ENCODE data around the gene NETO2.
"Not testable (repeated sequence)": the region's sequence is repeated elsewhere in the genome, so short reads cannot be mapped to it uniquely, and the experiment has no call there.

The NETO2 gene, protein sequence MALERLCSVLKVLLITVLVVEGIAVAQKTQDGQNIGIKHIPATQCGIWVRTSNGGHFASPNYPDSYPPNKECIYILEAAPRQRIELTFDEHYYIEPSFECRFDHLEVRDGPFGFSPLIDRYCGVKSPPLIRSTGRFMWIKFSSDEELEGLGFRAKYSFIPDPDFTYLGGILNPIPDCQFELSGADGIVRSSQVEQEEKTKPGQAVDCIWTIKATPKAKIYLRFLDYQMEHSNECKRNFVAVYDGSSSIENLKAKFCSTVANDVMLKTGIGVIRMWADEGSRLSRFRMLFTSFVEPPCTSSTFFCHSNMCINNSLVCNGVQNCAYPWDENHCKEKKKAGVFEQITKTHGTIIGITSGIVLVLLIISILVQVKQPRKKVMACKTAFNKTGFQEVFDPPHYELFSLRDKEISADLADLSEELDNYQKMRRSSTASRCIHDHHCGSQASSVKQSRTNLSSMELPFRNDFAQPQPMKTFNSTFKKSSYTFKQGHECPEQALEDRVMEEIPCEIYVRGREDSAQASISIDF

DNA sequence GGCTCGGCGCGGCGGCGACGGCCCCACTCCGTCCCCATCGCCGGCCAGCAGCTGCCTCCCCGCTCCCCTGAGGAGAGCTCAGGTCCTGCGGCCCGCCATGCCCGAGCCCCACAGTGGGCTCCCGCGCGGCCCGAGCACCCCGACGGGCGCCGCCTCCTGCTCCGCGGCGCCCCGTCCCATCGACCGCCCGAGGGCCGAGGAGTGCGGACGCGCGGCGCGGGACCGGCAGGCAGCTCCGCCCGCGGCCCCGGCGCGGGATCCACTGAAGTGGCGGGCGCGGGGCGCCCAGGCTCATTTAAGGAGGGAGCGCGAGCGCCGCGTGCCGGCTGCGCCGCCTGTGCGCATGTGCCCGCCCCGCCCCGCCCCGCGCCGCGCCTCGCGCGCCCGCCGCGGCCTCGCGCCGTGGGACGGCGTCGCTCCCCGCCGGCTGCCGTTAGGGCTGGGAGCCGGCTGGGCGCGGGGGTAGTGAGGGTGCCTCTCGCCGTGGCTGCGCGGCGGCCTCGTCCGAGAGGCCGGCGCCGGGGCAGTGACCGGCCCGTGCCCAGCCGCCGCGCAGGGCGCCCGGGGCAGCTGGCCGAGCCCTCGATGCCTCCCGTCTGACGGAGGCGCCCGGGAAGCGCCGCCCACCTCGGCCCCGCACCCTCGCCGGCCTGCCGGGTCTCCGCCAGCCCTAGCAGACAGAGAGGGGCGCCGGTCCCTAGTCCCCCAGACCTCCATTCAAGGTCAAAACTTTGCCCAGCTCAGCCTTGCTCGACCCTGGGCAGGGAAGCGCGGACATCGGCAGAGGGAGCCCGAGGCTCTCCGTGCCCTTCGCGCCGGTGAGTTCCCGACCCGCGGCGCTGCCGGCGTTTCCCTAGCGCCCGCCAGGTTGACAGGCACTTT, at the start of gene NETO2:
NETO2 (minus strand) TSS at position 269 of the 882 bp plus-strand sequence. CDS start 333 bp downstream, outside the sequence.
- no peak for FAIRE-seq

DNA sequence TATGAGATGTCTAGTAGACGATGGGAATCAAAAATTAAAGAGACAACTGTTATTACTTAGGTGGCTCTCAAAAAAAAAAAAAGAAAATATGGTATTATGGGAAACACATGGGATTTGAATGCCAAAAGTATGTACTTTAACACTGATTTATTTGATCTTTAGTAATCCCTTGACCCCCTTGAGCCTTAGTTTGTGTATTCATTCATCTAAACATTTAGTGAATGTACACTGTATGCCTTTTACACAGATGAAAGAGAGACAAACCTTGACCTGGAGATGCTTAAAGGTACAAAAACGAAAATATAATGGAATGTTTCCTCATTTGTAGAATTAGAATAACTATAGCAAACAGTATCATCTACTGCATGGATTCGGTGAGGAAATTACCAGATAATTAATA, 38.6 kb upstream of the NETO2 start:
- FAIRE-seq: no peak

DNA sequence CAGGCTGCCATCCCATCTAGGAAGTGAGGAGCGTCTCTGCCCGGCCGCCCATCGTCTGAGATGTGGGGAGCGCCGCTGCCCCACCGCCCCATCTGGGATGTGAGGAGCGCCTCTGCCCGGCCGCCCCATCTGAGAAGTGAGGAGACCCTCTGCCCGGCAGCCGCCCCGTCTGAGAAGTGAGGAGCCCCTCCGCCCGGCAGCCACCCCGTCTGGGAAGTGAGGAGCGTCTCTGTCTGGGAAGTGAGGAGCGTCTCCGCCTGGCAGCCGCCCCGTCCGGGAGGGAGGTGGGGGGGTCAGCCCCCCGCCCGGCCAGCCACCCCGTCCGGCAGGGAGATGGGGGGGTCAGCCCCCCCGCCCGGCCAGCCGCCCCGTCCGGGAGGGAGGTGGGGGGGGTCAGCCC, 37.3 kb upstream of the NETO2 start:
- not testable (repeated sequence) for FAIRE-seq

DNA sequence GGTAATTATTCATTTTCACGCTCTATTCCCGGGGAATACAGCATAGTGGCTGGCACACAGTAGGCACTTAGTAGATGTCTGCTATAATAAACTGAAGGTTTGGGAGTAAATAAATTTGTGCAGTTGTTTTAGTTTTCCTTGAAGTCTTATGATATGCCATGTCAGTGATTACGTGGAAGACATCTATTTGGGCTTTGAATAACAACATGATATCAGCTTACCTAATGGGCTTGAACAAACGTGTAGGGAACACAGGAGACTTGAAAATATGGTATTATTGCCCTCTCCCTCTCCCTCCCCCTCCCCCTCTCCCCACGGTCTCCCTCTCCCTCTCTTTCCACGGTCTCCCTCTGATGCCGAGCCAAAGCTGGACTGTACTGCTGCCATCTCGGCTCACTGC, 36.3 kb upstream of the NETO2 start:
- FAIRE-seq: no peak

DNA sequence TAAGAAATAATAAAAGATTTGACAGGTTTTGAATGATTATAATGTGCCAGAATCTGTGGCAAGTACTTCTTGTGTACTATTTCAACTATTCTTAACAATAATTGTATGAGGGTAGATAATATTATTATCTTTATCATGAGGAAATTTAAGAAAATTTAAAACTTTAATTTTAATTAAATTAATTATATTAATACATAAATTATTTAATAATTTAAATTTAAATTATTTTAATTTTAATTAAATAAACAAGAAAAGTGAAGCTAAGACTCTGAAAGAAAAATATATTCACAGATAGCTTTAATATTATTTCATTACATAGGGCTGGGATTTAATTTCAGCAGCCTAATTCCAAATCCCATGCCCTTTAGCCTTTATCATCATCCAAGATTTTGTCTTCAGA, 31.4 kb upstream of the NETO2 start:
- peak; percentile 91 for FAIRE-seq

DNA sequence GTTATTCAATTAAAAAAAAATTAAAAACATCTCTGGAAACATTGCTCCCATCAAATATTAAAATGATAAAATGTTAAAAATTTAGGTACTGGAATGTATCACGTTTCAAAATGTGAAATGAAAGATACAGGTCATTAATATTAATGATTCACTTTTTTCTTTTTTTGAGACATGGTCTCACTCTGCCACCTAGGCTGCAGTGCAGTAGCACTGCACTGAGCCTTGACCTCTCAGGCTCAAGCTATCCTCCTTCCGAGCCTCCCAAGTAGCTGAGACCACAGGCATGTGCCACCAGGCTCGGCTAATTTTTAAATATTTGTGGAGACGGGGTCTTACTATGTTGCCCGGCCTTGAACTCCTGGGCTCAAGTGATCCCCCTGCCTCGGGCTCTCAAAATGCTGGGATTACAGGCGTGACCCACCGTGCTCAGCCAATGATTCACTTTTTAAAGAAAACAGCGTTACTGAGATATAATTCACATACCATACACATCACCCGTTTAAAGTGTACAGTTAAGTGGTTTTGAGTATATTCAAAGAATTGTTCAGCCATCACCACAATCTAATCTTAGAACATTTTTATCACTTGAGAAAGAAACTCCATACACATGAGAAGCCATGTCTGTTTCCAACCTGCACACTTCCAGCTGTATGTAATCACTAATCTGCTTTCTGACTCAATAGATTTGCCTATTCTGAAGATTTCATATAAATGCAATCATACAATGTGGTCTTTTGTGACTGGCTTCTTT, 19.1 kb upstream of the NETO2 start:
- FAIRE-seq: no peak

DNA sequence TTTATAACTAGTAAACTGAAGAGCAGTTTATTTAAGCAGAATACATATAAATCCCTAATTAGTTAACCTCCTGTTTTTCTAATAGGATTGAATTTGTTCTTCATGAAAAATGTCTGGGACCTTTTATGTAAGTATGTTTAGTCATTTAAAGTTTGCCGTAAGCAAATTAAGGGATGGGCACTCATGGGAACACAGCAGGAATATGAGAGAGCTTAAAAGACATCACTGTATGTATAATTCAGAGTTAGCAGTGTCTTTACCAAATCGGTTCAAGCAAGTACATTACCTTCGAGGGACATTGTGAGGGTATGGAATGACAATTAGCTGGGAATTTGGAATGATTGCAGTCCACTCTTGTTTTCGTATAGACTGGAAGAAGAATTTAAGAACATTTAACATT, 17.7 kb upstream of the NETO2 start:
- FAIRE-seq: no peak

DNA sequence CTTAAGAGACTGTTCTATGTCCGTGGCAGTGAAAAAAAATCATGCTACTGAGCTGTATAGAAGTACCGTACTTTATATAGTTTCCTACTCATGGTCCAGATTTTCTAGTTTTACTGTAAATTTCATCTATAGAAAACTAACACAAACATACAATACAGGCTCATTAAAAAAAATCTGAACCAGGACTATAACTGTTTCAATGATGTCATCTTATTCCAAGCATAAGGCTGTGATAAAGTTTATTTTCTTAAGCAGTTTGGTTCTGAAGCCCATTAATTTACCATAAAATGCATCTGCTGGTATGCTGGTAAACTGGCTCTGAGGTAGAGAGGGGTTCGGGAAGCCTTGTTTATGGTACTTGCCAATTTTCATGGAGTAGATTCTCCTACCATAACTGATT, 16.7 kb upstream of the NETO2 start:
- FAIRE-seq: no peak

DNA sequence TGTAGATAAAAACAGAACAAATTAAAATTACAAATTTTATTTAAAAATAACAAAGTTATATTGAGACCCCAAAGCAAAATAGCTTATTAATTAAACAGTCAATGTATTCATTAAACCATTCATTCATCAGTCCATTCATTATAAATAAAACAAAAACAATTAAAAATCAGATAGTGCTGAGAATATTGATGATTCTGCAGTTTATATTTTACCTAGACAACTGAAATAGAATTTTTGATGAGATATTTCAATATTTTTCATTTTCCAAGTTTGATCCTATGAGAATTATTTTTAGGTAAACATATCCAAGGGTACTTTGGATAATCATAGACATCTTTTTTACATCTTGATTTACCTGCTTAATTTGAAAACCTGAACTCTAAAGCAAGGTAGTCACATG, 15.2 kb upstream of the NETO2 start:
- FAIRE-seq: no peak

DNA sequence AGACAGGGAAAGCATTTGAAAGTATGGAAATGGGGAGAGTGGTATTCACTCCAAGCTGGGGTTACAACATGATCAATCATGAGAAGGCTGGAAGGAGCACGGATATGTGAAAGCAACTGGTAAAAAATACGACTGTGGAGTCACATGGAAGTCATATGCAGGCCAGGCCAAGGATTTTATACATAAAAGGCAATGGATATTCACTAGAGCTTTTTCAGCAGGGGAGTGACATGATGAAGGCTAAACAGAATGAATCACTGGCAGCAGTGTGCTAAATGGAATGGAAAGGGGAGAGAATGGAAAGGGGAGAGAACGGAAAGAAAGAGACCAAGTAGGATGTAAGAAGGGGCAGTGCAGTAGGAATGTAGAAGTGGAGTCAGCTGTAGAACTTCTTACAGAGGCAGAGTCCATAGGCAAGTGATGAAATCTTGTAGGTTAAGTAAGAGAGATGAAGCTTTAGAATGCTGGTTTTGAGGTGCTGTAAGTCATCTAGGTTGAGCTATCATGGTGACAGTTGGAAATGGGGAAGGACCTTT, 13.0 kb upstream of the NETO2 start:
- no peak for FAIRE-seq

DNA sequence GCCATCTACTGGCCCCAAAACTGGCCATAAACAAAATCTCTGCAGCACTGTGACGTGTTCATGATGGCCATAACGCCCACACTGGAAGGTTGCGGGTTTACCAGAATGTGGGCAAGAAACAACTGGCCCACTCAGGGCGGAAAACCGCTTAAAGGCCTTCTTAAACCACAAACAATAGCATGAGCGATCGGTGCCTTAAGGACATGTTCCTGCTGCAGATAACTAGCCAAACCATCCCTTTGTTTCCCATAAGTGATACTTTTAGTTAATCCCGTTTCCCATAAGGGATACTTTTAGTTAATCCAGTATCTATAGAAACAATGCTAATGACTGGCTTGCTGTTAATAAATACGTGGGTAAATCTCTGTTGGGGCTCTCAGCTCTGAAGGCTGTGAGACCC, 8.8 kb upstream of the NETO2 start:
- FAIRE-seq: not testable (repeated sequence)

DNA sequence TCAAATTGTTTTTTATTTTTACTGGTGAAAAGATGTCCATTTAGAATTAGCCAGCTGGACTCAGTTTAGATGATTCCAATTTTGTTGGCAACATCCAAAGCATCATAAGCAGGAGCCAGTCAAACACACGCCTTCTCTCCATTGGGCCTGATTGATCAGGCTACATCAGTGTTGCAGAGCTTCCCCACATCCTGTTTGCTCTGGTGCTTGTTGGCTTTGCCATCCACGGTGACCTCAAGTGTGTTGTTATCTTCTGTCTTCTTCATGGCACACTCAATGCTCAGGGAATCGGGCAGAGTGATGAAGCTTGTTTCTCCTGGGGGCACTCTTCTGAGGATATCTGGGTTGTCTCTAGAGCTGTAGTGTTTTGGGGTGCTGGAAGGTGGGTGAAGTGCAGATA, 6.3 kb upstream of the NETO2 start:
- FAIRE-seq: no peak

DNA sequence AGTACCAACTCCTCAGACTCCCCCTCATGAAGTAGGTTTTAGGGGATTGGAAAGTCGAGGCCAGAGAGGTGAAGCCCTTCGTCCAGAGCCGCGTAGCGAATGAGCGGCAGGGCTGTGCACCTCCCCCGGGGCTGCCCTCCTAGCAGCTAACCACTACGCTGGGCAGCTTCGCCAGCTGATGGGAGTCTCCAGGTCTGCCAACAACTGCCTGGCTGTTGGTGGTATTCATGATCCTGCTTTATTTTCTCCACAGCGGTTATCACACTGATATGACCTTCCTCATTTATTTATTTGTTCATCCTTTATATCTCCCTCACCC, 773 bp upstream of the NETO2 start:
- no peak for FAIRE-seq

DNA sequence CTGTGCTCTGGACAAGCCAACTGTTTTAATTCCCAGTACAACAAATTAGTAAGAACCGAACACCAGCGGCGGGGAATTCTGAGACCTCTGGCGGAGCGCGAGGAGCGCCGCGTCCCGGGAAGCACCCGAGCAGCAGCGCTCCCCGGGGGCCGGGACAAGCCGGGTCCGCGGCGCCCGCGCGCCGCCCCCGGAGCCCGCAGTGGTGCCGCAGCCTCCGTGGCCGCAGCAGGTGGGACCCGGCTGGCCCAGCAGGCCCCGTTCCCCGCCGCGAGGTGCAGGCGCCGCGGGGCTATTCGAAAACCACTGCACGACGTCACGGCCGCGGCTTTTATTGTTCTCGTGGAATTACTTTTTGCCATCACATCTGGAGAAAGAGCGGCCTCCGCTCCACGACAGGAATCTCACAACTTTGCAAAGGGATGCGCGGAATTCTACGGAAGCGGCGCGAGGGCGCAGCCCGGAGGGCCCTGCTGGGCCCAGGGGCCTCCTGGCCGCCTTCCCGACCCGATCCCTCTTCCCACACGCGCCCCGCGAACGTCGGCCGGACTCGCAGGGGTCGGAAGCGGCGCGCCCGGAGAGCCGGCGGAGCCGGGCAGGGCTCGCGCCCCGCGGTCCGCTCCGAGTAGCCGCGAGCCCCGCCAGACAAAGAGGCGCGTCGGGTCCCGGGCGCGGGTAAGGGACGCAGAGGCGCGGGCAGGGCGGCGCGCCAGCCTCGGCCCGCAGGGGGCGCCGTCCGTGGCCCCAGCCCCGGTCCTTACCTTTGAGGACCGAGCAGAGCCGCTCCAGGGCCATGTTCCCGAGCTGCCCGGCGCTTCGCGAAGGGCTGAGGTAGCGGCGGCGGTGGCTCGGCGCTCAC, 696 bp downstream of the NETO2 start:
- no peak for FAIRE-seq

DNA sequence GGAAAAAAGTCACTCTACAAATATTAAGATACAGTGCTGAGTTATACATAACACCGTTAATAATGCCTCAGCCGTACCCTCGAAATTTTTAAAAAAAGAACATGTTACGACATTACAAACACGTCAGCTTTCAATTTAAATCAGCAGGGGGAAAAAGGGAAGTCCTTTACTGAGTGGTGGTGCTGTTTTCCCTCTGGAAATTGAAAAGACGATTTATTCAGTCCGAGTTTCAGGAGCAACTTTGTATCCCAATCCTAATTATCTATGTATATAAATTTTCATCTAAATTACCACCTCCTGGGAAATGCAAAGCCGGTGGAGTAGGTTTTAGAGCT, 1.3 kb downstream of the NETO2 start:
- FAIRE-seq: no peak

DNA sequence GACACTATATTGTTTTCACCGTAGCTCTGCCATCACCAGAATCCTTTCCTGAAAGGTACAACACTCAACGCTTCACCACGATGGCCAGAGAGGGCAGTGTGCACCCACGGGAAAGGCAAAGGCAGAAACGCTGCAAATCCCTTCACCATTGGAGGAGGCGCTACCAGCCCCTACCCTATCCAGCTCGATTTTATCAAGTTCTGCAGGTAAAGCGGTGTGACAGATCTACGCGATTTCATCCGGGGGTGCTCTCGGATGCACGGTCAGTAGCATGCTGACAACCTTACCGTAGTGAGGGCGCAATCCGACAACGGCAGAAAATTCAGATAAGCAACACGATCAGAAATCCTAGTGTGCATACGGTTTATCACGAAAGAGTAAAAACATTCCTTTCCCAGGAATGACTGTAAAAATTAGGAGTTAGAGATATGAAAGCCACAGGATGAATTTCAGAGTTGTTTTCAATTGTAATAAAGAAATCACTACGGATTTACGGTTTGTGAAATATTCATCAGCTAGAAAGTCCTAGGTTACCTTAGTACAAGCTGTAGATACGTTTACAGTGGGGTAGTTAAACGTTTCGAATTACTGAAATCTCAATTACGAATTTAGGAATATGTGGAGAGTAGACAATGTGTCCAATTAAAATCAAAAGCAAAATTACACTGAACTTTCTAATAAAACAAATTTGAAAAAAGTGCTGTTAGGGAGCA, 1.8 kb downstream of the NETO2 start:
- no peak for FAIRE-seq

DNA sequence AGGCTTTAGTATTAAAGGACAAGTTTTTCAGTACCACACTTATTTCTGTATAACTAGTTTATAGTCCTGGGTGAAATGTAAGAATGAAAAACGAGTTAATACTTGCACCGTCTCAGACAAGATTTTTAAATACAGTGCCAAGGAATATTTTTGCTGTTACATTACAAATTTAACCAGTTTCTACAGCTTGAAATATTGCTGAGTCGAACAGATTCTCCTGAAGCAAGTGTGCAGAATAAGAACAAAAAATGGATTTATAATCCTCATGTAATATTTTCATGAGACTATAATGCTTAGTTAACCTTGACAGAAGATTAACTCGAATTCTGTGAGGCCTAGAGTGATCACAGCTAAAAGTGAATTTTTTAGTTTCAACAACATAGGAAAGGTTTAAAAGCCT, 3.1 kb downstream of the NETO2 start:
- FAIRE-seq: no peak

DNA sequence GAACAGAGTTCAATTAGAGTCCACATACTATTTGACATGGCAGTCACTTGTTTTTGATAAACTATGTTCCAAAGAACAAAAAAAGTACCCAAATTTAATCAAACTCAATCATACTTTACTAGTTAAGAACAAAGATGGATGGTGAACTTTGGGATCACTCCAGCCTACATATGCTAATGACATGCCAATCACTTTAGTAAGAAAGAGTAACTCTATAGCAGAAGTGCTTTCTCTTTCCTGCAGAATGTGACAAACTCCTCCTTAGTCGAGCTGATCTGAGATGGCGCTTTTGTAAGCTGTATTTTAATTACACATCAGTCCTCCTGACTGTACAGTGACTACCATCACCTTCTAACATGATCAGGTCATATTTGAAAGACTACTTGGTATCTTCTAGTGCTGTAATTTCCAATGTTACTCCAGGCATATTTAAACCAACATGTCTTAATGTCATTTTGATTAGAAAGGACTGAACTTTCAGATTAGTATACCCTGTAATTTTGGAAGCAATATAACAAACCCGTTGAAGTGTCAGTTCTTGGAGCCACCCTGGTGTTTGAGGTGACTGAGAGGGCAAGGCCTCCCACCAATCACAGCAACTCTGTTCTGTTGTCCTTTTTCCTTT, 4.1 kb downstream of the NETO2 start:
- FAIRE-seq: no peak

DNA sequence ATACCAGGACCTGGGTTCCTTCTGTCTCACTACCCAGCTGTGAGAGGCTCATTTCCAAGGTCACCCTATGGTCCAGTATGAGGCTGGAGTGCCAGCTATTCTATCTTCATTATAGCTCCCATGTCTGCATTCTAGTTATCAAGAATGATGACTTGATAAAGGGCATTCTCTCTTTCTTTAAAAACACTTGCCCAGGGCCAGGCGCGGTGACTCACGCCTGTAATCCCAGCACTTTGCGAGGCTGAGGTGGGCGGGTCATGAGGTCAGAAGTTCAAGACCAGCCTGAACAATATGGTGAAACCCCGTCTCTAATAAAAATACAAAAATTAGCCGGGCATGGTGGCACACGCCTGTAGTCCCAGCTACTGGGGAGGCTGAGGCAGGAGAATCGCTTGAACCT, 5.8 kb downstream of the NETO2 start:
- not testable (repeated sequence) for FAIRE-seq

DNA sequence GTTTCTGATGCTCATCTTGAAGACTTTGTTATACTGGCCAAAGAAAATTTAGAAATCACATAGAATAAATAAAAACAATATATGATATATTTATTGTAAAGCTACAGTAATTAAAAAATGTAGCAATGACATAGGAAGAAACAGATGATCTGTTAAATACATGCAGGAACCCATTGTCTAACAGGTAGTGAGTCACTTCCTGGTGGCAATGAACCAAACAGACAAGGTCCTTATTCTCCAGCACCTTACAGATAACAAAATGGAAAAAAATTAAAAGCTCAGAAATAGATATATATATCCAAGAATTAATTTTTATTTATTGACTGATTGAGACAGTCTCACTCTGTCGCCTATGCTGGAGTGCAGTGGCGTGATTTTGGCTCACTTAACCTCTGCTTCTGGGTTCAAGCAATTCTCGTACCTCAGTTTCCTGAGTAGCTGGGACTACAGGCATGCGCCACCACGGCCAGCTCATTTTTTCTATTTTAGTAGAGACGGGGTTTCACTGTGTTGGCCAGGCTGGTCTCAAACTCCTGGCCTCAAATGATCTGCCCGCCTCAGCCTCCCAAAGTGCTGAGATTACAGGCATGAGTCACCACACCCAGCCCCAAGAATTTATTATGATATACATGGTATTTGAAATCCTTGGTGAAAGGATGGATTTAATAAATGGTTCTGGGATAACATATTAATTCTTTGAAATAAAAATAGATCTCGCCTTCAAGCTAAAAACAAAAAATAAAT, 7.5 kb downstream of the NETO2 start:
- FAIRE-seq: no peak

Measured in colon (tissue), 2 donors.